MV-4-11 (cell line): ENCODE data around the gene CALR3.

Experiments used
- DNase-seq: peaks from one replicate; lab custom pipeline; 2025; lab: John Stamatoyannopoulos, UW

Gene CALR3

DNA sequence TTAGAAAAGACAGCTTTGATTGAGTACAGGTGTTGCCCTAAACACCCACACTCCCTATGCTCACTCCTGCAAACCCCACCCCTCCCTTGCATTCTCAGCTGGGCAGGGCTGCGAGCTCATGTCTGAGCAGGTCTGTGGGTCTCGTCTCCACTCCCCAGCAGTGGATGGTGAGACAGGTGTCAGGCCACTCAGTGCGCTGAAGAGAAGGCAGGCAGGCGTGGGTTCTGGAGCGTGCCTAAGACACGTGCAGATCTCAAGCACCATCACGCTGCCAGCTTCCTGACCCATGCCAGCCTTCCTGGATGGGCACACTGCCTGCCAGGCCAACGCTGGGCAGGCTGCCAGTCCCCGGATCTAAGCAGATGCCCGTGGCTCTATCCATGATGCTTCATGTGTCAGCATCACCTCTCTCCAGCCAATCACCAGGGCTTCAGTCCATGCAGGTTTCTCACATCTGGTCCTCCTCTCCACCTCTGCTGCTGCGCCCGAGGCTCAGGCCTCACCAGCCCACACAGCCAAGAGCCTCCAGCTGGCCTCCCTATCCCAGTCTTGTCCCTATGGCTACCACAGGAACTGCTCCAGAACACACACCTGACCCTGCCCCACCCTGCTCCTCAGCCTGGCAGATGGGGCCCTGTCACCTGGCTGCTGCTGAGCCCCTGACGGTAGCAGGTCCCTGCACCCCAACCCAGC is 66.8 kb downstream of the CALR3 start:
- no peak for DNase-seq
